Common myeloid progenitor, CD34-positive (primary cell): ENCODE results near the gene KRT31.
"Not testable (repeated sequence)": the region's sequence is repeated elsewhere in the genome, so short reads cannot be mapped to it uniquely, and the experiment has no call there.

ENCODE experiments used
- CTCF ChIA-PET: fragments of 350-600 bp; sonication (Branson Sonifier 250); formaldehyde crosslinking; loops from one replicate; lab custom pipeline; 2021; ENCODE audit warnings: antibody characterized with exemption; lab: Charles Lee
- POLR2A ChIA-PET: fragments of 350-600 bp; sonication (Branson Sonifier 250); formaldehyde crosslinking; loops from one replicate; lab custom pipeline; 2021; ENCODE audit warnings: antibody characterized with exemption; lab: Charles Lee
- DNase-seq, 3 donors: peaks; one replicate each; pipeline versions ENCODE4 v3.0.0 to v3.0.0-alpha.2; 2013
- H3K27ac ChIP-seq, 2 experiments: 1 replicate in 1 of 2; 2 replicates in 1 of 2; pipeline ENCODE4 v1.7.0; 2013; ENCODE audit warnings: inconsistent platforms in 2 of 2, low read length in 2 of 2, mild to moderate bottlenecking in 2 of 2, low read depth in 1 of 2, moderate library complexity in 1 of 2; ENCODE audit not compliant: severe bottlenecking in 2 of 2, insufficient read depth in 1 of 2, poor library complexity in 1 of 2
- H3K27me3 ChIP-seq, 5 experiments: replicated peaks in 2 of 5; 1 replicate in 3 of 5; 2 replicates in 2 of 5; pipeline versions ENCODE4 v1.6.1 to v1.7.0; 2013; ENCODE audit warnings: low read length in 4 of 5, mild to moderate bottlenecking in 2 of 5, moderate library complexity in 2 of 5, inconsistent platforms in 1 of 5; ENCODE audit not compliant: insufficient read depth in 5 of 5, control insufficient read depth in 4 of 5
- H3K36me3 ChIP-seq, 4 experiments: 1 replicate in 2 of 4; 2 replicates in 2 of 4; pipeline versions ENCODE4 v1.6.1 to v1.7.0; 2013; ENCODE audit warnings: low read length in 3 of 4, control low read depth in 1 of 4, mild to moderate bottlenecking in 1 of 4; ENCODE audit not compliant: control insufficient read depth in 4 of 4, insufficient read depth in 4 of 4
- H3K4me1 ChIP-seq, 4 experiments: 1 replicate in 3 of 4; 2 replicates in 1 of 4; pipeline versions ENCODE4 v1.6.1 to v1.7.1; 2013; ENCODE audit warnings: low read length in 3 of 4, mild to moderate bottlenecking in 3 of 4, control low read depth in 1 of 4, inconsistent platforms in 1 of 4, moderate library complexity in 1 of 4; ENCODE audit not compliant: control insufficient read depth in 4 of 4, insufficient read depth in 4 of 4; ENCODE audit errors: control extremely low read depth in 1 of 4
- H3K4me3 ChIP-seq, 7 experiments: 1 replicate in 4 of 7; 2 replicates in 3 of 7; pipeline versions ENCODE4 v1.5.1 to v1.7.0; 2013; ENCODE audit warnings: mild to moderate bottlenecking in 7 of 7, low read length in 6 of 7, moderate library complexity in 6 of 7, inconsistent platforms in 2 of 7, low read depth in 2 of 7, control low read depth in 1 of 7; ENCODE audit not compliant: insufficient read depth in 4 of 7, control insufficient read depth in 1 of 7; ENCODE audit errors: extremely low read depth in 1 of 7
- H3K9me3 ChIP-seq, 5 experiments: 1 replicate in 4 of 5; 2 replicates in 1 of 5; pipeline versions ENCODE4 v1.6.1 to v1.7.1; 2013; ENCODE audit warnings: low read length in 4 of 5, mild to moderate bottlenecking in 2 of 5, inconsistent platforms in 1 of 5, low read depth in 1 of 5, moderate library complexity in 1 of 5; ENCODE audit not compliant: control insufficient read depth in 4 of 5, insufficient read depth in 2 of 5; ENCODE audit errors: control extremely low read depth in 1 of 5
- WGBS: methylation state at CpG from one replicate; pipeline ENCODE4 v1.1.5; 2013; ENCODE audit not compliant: insufficient coverage; 5-methylcytosine and 5-hydroxymethylcytosine counted together

KRT31 gene

GRCh38 chr17:41381943-41382342 is 15.5 kb downstream of the KRT31 start, which contains the start of gene KRT34:
Gene KRT34, minus strand, starts transcription at chr17:41382306. Its CDS starts 60 bp downstream, at chr17:41382246.
- DNase-seq, H3K4me1 ChIP-seq, CTCF ChIA-PET, POLR2A ChIA-PET, H3K9me3 ChIP-seq, H3K4me3 ChIP-seq, H3K36me3 ChIP-seq, H3K27me3 ChIP-seq, H3K27ac ChIP-seq: not testable (repeated sequence)
- WGBS = 96% methylated on average over 10 of the region's 13 CpGs

- CTCF ChIA-PET, H3K4me1 ChIP-seq, POLR2A ChIA-PET: not testable (repeated sequence)
Observed at GRCh38 chr17:41380091-41380490, 17.3 kb downstream of the KRT31 start.

GRCh38 chr17:41377546-41377945 is 19.9 kb downstream of the KRT31 start:
- no peak overlapping the region for H3K4me3 ChIP-seq
- H3K27me3 ChIP-seq = peaks cover 0 to 7% (median 0%) of the 10 kb centered on the region in 5 experiments
- WGBS = 25% methylated on average over 2 of the region's 2 CpGs
- H3K27ac ChIP-seq = no peak overlapping the region
- POLR2A ChIA-PET = no interaction called here
- CTCF ChIA-PET = no interaction called here
- no peak for DNase-seq
- no peaks in the 10 kb centered on the region for H3K4me1 ChIP-seq
- no peaks in the 10 kb centered on the region for H3K36me3 ChIP-seq
- peaks cover 0 to 5% (median 0%) of the 10 kb centered on the region in 5 experiments for H3K9me3 ChIP-seq

More at GRCh38 chr17:41380091-41380490, 17.3 kb downstream of the KRT31 start:
- not testable (repeated sequence) for H3K9me3 ChIP-seq, H3K27me3 ChIP-seq, DNase-seq, H3K4me3 ChIP-seq, H3K27ac ChIP-seq, H3K36me3 ChIP-seq
- WGBS = 97% methylated on average over 6 of the region's 7 CpGs

GRCh38 chr17:41369713-41370112 is 27.7 kb downstream of the KRT31 start, which contains the start of gene KRT33B:
Gene KRT33B, minus strand, starts transcription at chr17:41369813. Its CDS starts 63 bp downstream, at chr17:41369750.
- H3K4me3 ChIP-seq = no peak within 1 kb of the TSS
- WGBS = 100% methylated on average over 1 of the region's 1 CpG
- no peak within 1 kb of the TSS for H3K27ac ChIP-seq
- peaks cover 0 to 8% (median 3%) of the 10 kb centered on the region in 5 experiments for H3K27me3 ChIP-seq
- POLR2A ChIA-PET = no interaction called here
- H3K9me3 ChIP-seq = peaks cover 0 to 3% (median 0%) of the 10 kb centered on the region in 5 experiments
- H3K36me3 ChIP-seq = no peaks in the 10 kb centered on the region
- CTCF ChIA-PET = no interaction called here
- no peak for DNase-seq
- no peaks in the 10 kb centered on the region for H3K4me1 ChIP-seq

GRCh38 chr17:41369023-41369422 is 28.4 kb downstream of the KRT31 start:
- Histone ChIP-seq H3K4me3 (no peak overlapping the region), H3K4me1 (no peaks in the 10 kb centered on the region), H3K36me3 (no peaks in the 10 kb centered on the region), H3K9me3 (peaks cover 0 to 2% (median 0%) of the 10 kb centered on the region in 5 experiments), H3K27me3 (peaks cover 0 to 8% (median 3%) of the 10 kb centered on the region in 5 experiments), H3K27ac (no peak overlapping the region)
- CTCF ChIA-PET = no interaction called here
- WGBS = 100% methylated on average over 2 of the region's 2 CpGs
- POLR2A ChIA-PET = no interaction called here
- no peak for DNase-seq

- 98% methylated on average over 7 of the region's 10 CpGs for WGBS
- CTCF ChIA-PET = no interaction called here
Observed at GRCh38 chr17:41367426-41368075, 29.9 kb downstream of the KRT31 start.

GRCh38 chr17:41366070-41366469 is 31.3 kb downstream of the KRT31 start:
- DNase-seq = no peak
- POLR2A ChIA-PET = no interaction called here
- CTCF ChIA-PET = no interaction called here
- H3K27me3 ChIP-seq = peaks cover 0 to 8% (median under 1%) of the 10 kb centered on the region in 5 experiments
- no peak overlapping the region for H3K27ac ChIP-seq
- H3K4me3 ChIP-seq = no peak overlapping the region
- H3K9me3 ChIP-seq = no peaks in the 10 kb centered on the region
- H3K36me3 ChIP-seq = no peaks in the 10 kb centered on the region
- no peaks in the 10 kb centered on the region for H3K4me1 ChIP-seq

More at GRCh38 chr17:41367426-41368075, 29.9 kb downstream of the KRT31 start:
- DNase-seq = no peak
- no peaks in the 10 kb centered on the region for H3K36me3 ChIP-seq
- H3K27ac ChIP-seq = no peak overlapping the region
- POLR2A ChIA-PET = no interaction called here
- no peaks in the 10 kb centered on the region for H3K9me3 ChIP-seq
- H3K27me3 ChIP-seq = peaks cover 0 to 8% (median 2%) of the 10 kb centered on the region in 5 experiments
- H3K4me1 ChIP-seq = no peaks in the 10 kb centered on the region
- no peak overlapping the region for H3K4me3 ChIP-seq
